K562 (cell line): ENCODE measurements around the gene GSS. TPM values are rescaled to one million over a fixed set of nuclear protein-coding genes. Genes with fewer than 3 reads are reported as not detected.

Experiments used
- ARID2 ChIP-seq: fragments of 450-650 bp; IDR thresholded peaks from 2 replicates; pipeline ENCODE4 v1.6.1; 2017; ENCODE audit warnings: antibody characterized with exemption, mild to moderate bottlenecking
- EGR1 ChIP-seq: fragments of 450-650 bp; conservative IDR thresholded peaks from 2 replicates; pipeline ENCODE4 v1.6.1; 2017; ENCODE audit warnings: mild to moderate bottlenecking
- FOXO4 ChIP-seq: fragments of 450-650 bp; formaldehyde crosslinking; IDR thresholded peaks from 2 replicates; pipeline ENCODE4 v1.4.0; 2020; ENCODE audit warnings: mild to moderate bottlenecking, moderate library complexity
- KDM4B ChIP-seq, 2 experiments: fragments of 450-650 bp in 1 of 2; sonication (generic) in 1 of 2; IDR thresholded peaks; 2 replicates each; pipeline ENCODE4 v1.6.1; 2016 to 2017; ENCODE audit warnings: borderline replicate concordance in 2 of 2, antibody characterized with exemption in 1 of 2, low read depth in 1 of 2, mild to moderate bottlenecking in 1 of 2
- MAZ ChIP-seq, 2 experiments: fragments of 450-650 bp in 1 of 2; sonication (generic) in 1 of 2; formaldehyde crosslinking; IDR thresholded peaks in 1 of 2; conservative IDR thresholded peaks in 1 of 2; 2 replicates each; pipeline versions ENCODE4 v1.4.0 to v1.5.0; 2020; ENCODE audit warnings: mild to moderate bottlenecking in 1 of 2, missing genetic modification reagents in 1 of 2
- MXD1 ChIP-seq: fragments of 250-450 bp; sonication (Bioruptor Pico); IDR thresholded peaks from 2 replicates; pipeline ENCODE4 v1.8.0; 2021; ENCODE audit warnings: borderline replicate concordance, mild to moderate bottlenecking, moderate library complexity; ENCODE audit not compliant: poor library complexity, severe bottlenecking
- NUFIP1 ChIP-seq: fragments of 450-650 bp; IDR thresholded peaks from 2 replicates; pipeline ENCODE4 v1.6.1; 2018; ENCODE audit not compliant: partially characterized antibody
- RBM17 ChIP-seq: fragments of 200-400 bp; formaldehyde crosslinking; IDR thresholded peaks from 2 replicates; pipeline ENCODE4 v1.6.1; 2017; ENCODE audit warnings: low read depth, mild to moderate bottlenecking, low read length, borderline replicate concordance
- SMAD1 ChIP-seq: fragments of 150-350 bp; IDR thresholded peaks from 2 replicates; pipeline ENCODE4 v1.6.1; 2014; ENCODE audit warnings: low read length, low read depth; ENCODE audit not compliant: partially characterized antibody
- THAP12 ChIP-seq: fragments of 250-450 bp; sonication (Bioruptor Pico); IDR thresholded peaks from 2 replicates; pipeline ENCODE4 v1.9.0; 2021; ENCODE audit warnings: mild to moderate bottlenecking, inconsistent platforms
- XRCC3 ChIP-seq: fragments of 450-650 bp; IDR thresholded peaks from 2 replicates; pipeline ENCODE4 v1.6.1; 2017; ENCODE audit warnings: mild to moderate bottlenecking, moderate library complexity
- ZNF239 ChIP-seq: fragments of 250-450 bp; sonication (Bioruptor Pico); IDR thresholded peaks from 2 replicates; pipeline ENCODE4 v1.4.0; 2020; ENCODE audit warnings: mild to moderate bottlenecking
- ZNF395 ChIP-seq: fragments of 200-800 bp; sonication (Bioruptor generic); IDR thresholded peaks from 2 replicates; pipeline ENCODE4 v1.6.1; 2017; ENCODE audit warnings: missing genetic modification characterization, missing compliant biosample characterization
- ZNF592 ChIP-seq: fragments of 450-650 bp; IDR thresholded peaks from 2 replicates; pipeline ENCODE4 v1.6.1; 2017; ENCODE audit warnings: antibody characterized with exemption, mild to moderate bottlenecking
- ZNF717 ChIP-seq: fragments of 250-450 bp; sonication (Bioruptor Pico); IDR thresholded peaks from 2 replicates; pipeline ENCODE4 v1.5.0; 2021
- polyA plus RNA-seq, 8 experiments: library from polyadenylated mRNA; depleted of rRNA in 4 of 8; stranded (reverse) in 5 of 8; unstranded in 3 of 8; fragments of >200 nt; fragmentation: Nextera tagmentation in 2 of 8; fragmentation: Illumina TruSeq in 1 of 8; extraction: Ambion mirVana in 2 of 8; extraction: Trizol in 1 of 8; gene quantifications; 2 replicates each; pipeline versions ENCODE4 v1.2.1 to v1.2.3, GENCODE V29; 2011 to 2014; ENCODE audit warnings: inconsistent platforms in 1 of 8, missing spikeins in 1 of 8
- total RNA-seq, 7 experiments: library from RNA; depleted of rRNA in 6 of 7; stranded (reverse); fragments of >200 nt in 6 of 7; fragmentation: Illumina TruSeq in 2 of 7; extraction: Trizol in 2 of 7; gene quantifications; 2 replicates each; pipeline versions ENCODE4 v1.2.1 to v1.2.3, GENCODE V29; 2011 to 2021; ENCODE audit warnings: low replicate concordance in 1 of 7

GSS gene
- total and polyA plus RNA-seq, 9 of the 15 experiments (the other 6 are each of a cell fraction or from before 2014, with no cell fraction given) = 18.4 to 165 (median 89.4) TPM

- TF ChIP-seq FOXO4 (CRISPR knock-in tag) (no peak), ZNF395 (no peak), EGR1 (peak; percentile 37), THAP12 (CRISPR knock-in tag) (no peak), ARID2 (no peak), XRCC3 (no peak), MXD1 (CRISPR knock-in tag) (no peak), NUFIP1 (no peak), MAZ (CRISPR knock-in tag; conservative IDR thresholded peaks at IDR 0.05 in 1 of 2, IDR thresholded peaks at IDR 0.05 in 1 of 2) (no peak), SMAD1 (no peak), KDM4B (IDR thresholded peaks at IDR 0.05; ENCODE audit: borderline replicate concordance in 2 of 2, low read depth in 1 of 2) (no peak), ZNF239 (CRISPR knock-in tag) (no peak), ZNF717 (CRISPR knock-in tag) (no peak), ZNF592 (no peak), RBM17 (no peak)
Measured at GRCh38 chr20:34979366-34980153, 24.0 kb upstream of the GSS start (continued).
